ENCODE measurements around the gene SIX4.

DNA sequence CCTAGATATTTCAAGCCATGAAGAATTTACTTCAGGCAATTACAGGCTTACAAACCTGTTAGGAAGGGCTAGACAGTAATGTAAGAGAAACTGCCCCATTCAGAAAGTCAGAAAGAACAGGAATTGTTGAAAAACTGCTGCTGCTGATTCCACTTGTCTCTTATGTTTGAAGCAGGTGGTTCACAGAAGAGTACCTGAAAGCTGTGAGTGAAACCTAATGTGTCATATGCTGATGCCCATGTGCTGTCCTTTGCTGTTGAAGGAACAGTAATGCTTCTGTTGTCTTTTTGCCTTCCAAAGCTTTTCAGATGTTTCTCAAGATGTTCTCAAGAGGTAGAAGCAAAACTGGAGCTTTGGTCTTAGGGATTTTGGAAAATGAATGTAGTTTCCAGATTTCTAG, 49.4 kb upstream of the SIX4 start:
- TF ChIP-seq, protein P1, sequence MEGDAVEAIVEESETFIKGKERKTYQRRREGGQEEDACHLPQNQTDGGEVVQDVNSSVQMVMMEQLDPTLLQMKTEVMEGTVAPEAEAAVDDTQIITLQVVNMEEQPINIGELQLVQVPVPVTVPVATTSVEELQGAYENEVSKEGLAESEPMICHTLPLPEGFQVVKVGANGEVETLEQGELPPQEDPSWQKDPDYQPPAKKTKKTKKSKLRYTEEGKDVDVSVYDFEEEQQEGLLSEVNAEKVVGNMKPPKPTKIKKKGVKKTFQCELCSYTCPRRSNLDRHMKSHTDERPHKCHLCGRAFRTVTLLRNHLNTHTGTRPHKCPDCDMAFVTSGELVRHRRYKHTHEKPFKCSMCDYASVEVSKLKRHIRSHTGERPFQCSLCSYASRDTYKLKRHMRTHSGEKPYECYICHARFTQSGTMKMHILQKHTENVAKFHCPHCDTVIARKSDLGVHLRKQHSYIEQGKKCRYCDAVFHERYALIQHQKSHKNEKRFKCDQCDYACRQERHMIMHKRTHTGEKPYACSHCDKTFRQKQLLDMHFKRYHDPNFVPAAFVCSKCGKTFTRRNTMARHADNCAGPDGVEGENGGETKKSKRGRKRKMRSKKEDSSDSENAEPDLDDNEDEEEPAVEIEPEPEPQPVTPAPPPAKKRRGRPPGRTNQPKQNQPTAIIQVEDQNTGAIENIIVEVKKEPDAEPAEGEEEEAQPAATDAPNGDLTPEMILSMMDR (conservative IDR thresholded peaks at IDR 0.05; ENCODE audit: low read depth, low read length): no peak
- no peak for TF ChIP-seq EZH2 (IDR thresholded peaks at IDR 0.05; ENCODE audit: borderline replicate concordance, low read depth, low read length, poor library complexity, severe bottlenecking)

Measured in A673 (cell line).